ENCODE data around the gene PRMT2.
A peak's percentile ranks its signal among the peaks of the same experiment; 100 is the strongest.

The PRMT2 gene

GRCh38 chr21:46656820-46657219, 21.3 kb downstream of the PRMT2 start:
- no peak overlapping the region for H3K4me3 ChIP-seq (replicated peaks; ENCODE audit: insufficient read depth, low read length)
- no peak for DNase-seq (ENCODE audit: low read depth in 1 of 2, low spot score in 1 of 2)
- H3K27ac ChIP-seq (replicated peaks): no peak overlapping the region
- TF ChIP-seq POLR2AphosphoS5 (IDR thresholded peaks at IDR 0.05; ENCODE audit: low read depth) (no peak), CTCF (IDR thresholded peaks at IDR 0.05; ENCODE audit: insufficient read depth, low read length) (no peak), SPI1 (IDR thresholded peaks at IDR 0.05; ENCODE audit: borderline replicate concordance, low read depth) (no peak), GABPA (IDR thresholded peaks at IDR 0.05; ENCODE audit: low read depth) (no peak)
- H3K27me3 ChIP-seq (ENCODE audit: insufficient read depth, poor library complexity, severe bottlenecking): no peaks in the 10 kb centered on the region

- TF ChIP-seq REST (IDR thresholded peaks at IDR 0.05; ENCODE audit: insufficient replicate concordance, low read depth) (no peak), GABPA (IDR thresholded peaks at IDR 0.05; ENCODE audit: low read depth) (no peak), SPI1 (IDR thresholded peaks at IDR 0.05; ENCODE audit: borderline replicate concordance, low read depth) (no peak), POLR2AphosphoS5 (IDR thresholded peaks at IDR 0.05; ENCODE audit: low read depth) (no peak), CTCF (IDR thresholded peaks at IDR 0.05; ENCODE audit: insufficient read depth, low read length) (no peak)
- Histone ChIP-seq H3K4me3 (replicated peaks; ENCODE audit: insufficient read depth, low read length) (no peak overlapping the region), H3K27ac (replicated peaks) (no peak overlapping the region), H3K27me3 (ENCODE audit: insufficient read depth, poor library complexity, severe bottlenecking) (no peaks in the 10 kb centered on the region)
- no peak for DNase-seq (ENCODE audit: low read depth in 1 of 2, low spot score in 1 of 2)
Observed at GRCh38 chr21:46660505-46660904, 25.0 kb downstream of the PRMT2 start.

GRCh38 chr21:46661211-46661625, 25.7 kb downstream of the PRMT2 start:
- DNase-seq (ENCODE audit: low read depth in 1 of 2, low spot score in 1 of 2): peak; percentile 26 to 30
- Histone ChIP-seq H3K27me3 (ENCODE audit: insufficient read depth, poor library complexity, severe bottlenecking) (no peaks in the 10 kb centered on the region), H3K4me3 (replicated peaks; ENCODE audit: insufficient read depth, low read length) (no peak overlapping the region; the same call in 1 of the 2 replicates), H3K27ac (replicated peaks) (no peak overlapping the region)
- no peak for TF ChIP-seq GABPA (IDR thresholded peaks at IDR 0.05; ENCODE audit: low read depth)
- peak; percentile 53 for TF ChIP-seq REST (IDR thresholded peaks at IDR 0.05; ENCODE audit: insufficient replicate concordance, low read depth)
- peak; percentile 24 for TF ChIP-seq CTCF (IDR thresholded peaks at IDR 0.05; ENCODE audit: insufficient read depth, low read length)
- no peak for TF ChIP-seq POLR2AphosphoS5 (IDR thresholded peaks at IDR 0.05; ENCODE audit: low read depth)
- no peak for TF ChIP-seq SPI1 (IDR thresholded peaks at IDR 0.05; ENCODE audit: borderline replicate concordance, low read depth)
